Caco-2 (cell line): ENCODE data around the gene WDR72. TPM values are rescaled to one million over a fixed set of nuclear protein-coding genes. Genes with fewer than 3 reads are reported as not detected.

ENCODE experiments used
- BruUV-seq: library from RNA; stranded (reverse); fragments of 400-500 nt; replicated peaks from 2 replicates; lab custom pipeline; 2021; lab: Mats Ljungman, UMichigan
- CTCF ChIA-PET: fragments of 300-600 bp; sonication (Branson Sonifier 250); formaldehyde crosslinking; loops from one replicate; lab custom pipeline; 2022; ENCODE audit warnings: antibody characterized with exemption; lab: Charles Lee
- POLR2A ChIA-PET: fragments of 300-600 bp; sonication (Branson Sonifier 250); formaldehyde crosslinking; loops from one replicate; lab custom pipeline; 2022; ENCODE audit warnings: antibody characterized with exemption; lab: Charles Lee
- DNase-seq, 2 experiments: peaks; one replicate each; pipeline versions ENCODE4 v3.0.0 to v3.0.0-alpha.2; 2020 to 2022
- H3K27me3 ChIP-seq: replicated peaks from 2 replicates; pipeline ENCODE4 v1.6.0; 2011; ENCODE audit warnings: low read length; ENCODE audit not compliant: control insufficient read depth, insufficient read depth
- H3K36me3 ChIP-seq: 2 replicates; pipeline ENCODE4 v1.5.1; 2011; ENCODE audit warnings: low read length; ENCODE audit not compliant: control insufficient read depth, insufficient read depth
- H3K4me1 ChIP-seq: fragments of 250-450 bp; sonication (Bioruptor Pico); 2 replicates; pipeline ENCODE4 v1.5.1; 2020; ENCODE audit warnings: mild to moderate bottlenecking
- H3K4me3 ChIP-seq: 2 replicates; pipeline ENCODE4 v1.5.1; 2011; ENCODE audit warnings: low read depth, mild to moderate bottlenecking, control low read depth, low read length
- H3K9me3 ChIP-seq: fragments of 250-450 bp; sonication (Bioruptor Pico); 2 replicates; pipeline ENCODE4 v1.5.1; 2020; ENCODE audit warnings: mild to moderate bottlenecking, moderate library complexity
- H3K27ac Mint-ChIP-seq: one replicate; pipeline ENCODE4 v1.8.0; 2022; ENCODE audit warnings: mixed read lengths; ENCODE audit not compliant: unreplicated experiment
- H3K27me3 Mint-ChIP-seq: one replicate; pipeline ENCODE4 v1.8.0; 2022; ENCODE audit warnings: mixed read lengths; ENCODE audit not compliant: insufficient read depth, unreplicated experiment
- H3K36me3 Mint-ChIP-seq: one replicate; pipeline ENCODE4 v1.8.0; 2022; ENCODE audit warnings: mild to moderate bottlenecking, mixed read lengths; ENCODE audit not compliant: insufficient read depth, unreplicated experiment
- H3K4me1 Mint-ChIP-seq: one replicate; pipeline ENCODE4 v1.8.0; 2022; ENCODE audit warnings: low read depth, mixed read lengths; ENCODE audit not compliant: unreplicated experiment
- H3K4me3 Mint-ChIP-seq: one replicate; pipeline ENCODE4 v1.8.0; 2022; ENCODE audit warnings: mild to moderate bottlenecking, moderate library complexity, mixed read lengths; ENCODE audit not compliant: unreplicated experiment
- H3K9me3 Mint-ChIP-seq: one replicate; pipeline ENCODE4 v1.8.0; 2022; ENCODE audit warnings: mixed read lengths; ENCODE audit not compliant: unreplicated experiment
- intact Hi-C: fragments of 100-400 bp; cut with micrococcal nuclease; formaldehyde crosslinking; loops from one replicate; pipeline ENCODE4 v1.10.0; 2022; ENCODE audit not compliant: unreplicated experiment
- total RNA-seq: library from RNA; stranded (reverse); gene quantifications from 2 replicates; pipeline ENCODE4 v1.2.3, GENCODE V29; 2022
- TF ChIP-seq, protein P1 (sequence below), 2 experiments: fragments of 200-600 bp in 1 of 2; IDR thresholded peaks; 1 replicate in 1 of 2; 2 replicates in 1 of 2; pipeline versions ENCODE4 v1.5.1 to v1.8.0; 2011 to 2022; ENCODE audit warnings: antibody characterized with exemption in 1 of 2, control low read depth in 1 of 2, inconsistent platforms in 1 of 2, low read depth in 1 of 2, low read length in 1 of 2, mild to moderate bottlenecking in 1 of 2, moderate library complexity in 1 of 2; ENCODE audit not compliant: insufficient read depth in 1 of 2, severe bottlenecking in 1 of 2, unreplicated experiment in 1 of 2

Gene WDR72
- total RNA-seq, 1 experiment from 2014 or later = 11.2 TPM

- no peaks in the 10 kb centered on the region; the same call in 1 of the 2 replicates for H3K27me3 ChIP-seq
- no peaks in the 10 kb centered on the region for H3K36me3 Mint-ChIP-seq
- no peaks in the 10 kb centered on the region for H3K9me3 Mint-ChIP-seq
- H3K36me3 ChIP-seq = no peaks in the 10 kb centered on the region
- H3K4me1 Mint-ChIP-seq = no peaks in the 10 kb centered on the region
- DNase-seq = no peak
- H3K4me3 ChIP-seq = no peak overlapping the region
- no peak overlapping the region for H3K27ac Mint-ChIP-seq
- TF ChIP-seq, protein P1, sequence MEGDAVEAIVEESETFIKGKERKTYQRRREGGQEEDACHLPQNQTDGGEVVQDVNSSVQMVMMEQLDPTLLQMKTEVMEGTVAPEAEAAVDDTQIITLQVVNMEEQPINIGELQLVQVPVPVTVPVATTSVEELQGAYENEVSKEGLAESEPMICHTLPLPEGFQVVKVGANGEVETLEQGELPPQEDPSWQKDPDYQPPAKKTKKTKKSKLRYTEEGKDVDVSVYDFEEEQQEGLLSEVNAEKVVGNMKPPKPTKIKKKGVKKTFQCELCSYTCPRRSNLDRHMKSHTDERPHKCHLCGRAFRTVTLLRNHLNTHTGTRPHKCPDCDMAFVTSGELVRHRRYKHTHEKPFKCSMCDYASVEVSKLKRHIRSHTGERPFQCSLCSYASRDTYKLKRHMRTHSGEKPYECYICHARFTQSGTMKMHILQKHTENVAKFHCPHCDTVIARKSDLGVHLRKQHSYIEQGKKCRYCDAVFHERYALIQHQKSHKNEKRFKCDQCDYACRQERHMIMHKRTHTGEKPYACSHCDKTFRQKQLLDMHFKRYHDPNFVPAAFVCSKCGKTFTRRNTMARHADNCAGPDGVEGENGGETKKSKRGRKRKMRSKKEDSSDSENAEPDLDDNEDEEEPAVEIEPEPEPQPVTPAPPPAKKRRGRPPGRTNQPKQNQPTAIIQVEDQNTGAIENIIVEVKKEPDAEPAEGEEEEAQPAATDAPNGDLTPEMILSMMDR (IDR thresholded peaks at IDR 0.05; ENCODE audit: insufficient read depth in 1 of 2, low read depth in 1 of 2, low read length in 1 of 2, severe bottlenecking in 1 of 2, unreplicated experiment in 1 of 2) = no peak
- peaks cover 6% of the 10 kb centered on the region for H3K27me3 Mint-ChIP-seq
- H3K9me3 ChIP-seq = no peaks in the 10 kb centered on the region
- POLR2A ChIA-PET = interaction anchor here (0.5 kb wide), 1 partner anchor 292 kb away, joined by 3 read pairs; no protein-coding TSS in a partner anchor
- intact Hi-C loops = loop anchor here (10.0 kb wide), 1 partner anchor 198 kb away; no protein-coding TSS in a partner anchor
- CTCF ChIA-PET = no interaction called here
- no peaks in the 10 kb centered on the region for H3K4me1 ChIP-seq
- H3K4me3 Mint-ChIP-seq = no peak overlapping the region
- no TSS peak for BruUV-seq
Observed at GRCh38 chr15:53713218-53713617, 46.2 kb downstream of the WDR72 start.

- Mint-ChIP-seq H3K36me3 (no peaks in the 10 kb centered on the region), H3K27me3 (peaks cover 11% of the 10 kb centered on the region), H3K4me1 (no peaks in the 10 kb centered on the region), H3K27ac (no peak overlapping the region), H3K4me3 (no peak overlapping the region), H3K9me3 (no peaks in the 10 kb centered on the region)
- ChIA-PET CTCF (no interaction called here), POLR2A (no interaction called here)
- Histone ChIP-seq H3K27me3 (no peaks in the 10 kb centered on the region; the same call in 1 of the 2 replicates), H3K4me1 (no peaks in the 10 kb centered on the region), H3K9me3 (no peaks in the 10 kb centered on the region), H3K36me3 (no peaks in the 10 kb centered on the region), H3K4me3 (no peak overlapping the region)
- TF ChIP-seq, protein P1 (IDR thresholded peaks at IDR 0.05; ENCODE audit: insufficient read depth in 1 of 2, low read depth in 1 of 2, low read length in 1 of 2, severe bottlenecking in 1 of 2, unreplicated experiment in 1 of 2) = no peak
- DNase-seq = no peak
- no TSS peak for BruUV-seq
- intact Hi-C loops = loop anchor here (10.0 kb wide), 1 partner anchor 196 kb away; no protein-coding TSS in a partner anchor
Observed at GRCh38 chr15:53710906-53711305, 48.6 kb downstream of the WDR72 start.

DNA sequence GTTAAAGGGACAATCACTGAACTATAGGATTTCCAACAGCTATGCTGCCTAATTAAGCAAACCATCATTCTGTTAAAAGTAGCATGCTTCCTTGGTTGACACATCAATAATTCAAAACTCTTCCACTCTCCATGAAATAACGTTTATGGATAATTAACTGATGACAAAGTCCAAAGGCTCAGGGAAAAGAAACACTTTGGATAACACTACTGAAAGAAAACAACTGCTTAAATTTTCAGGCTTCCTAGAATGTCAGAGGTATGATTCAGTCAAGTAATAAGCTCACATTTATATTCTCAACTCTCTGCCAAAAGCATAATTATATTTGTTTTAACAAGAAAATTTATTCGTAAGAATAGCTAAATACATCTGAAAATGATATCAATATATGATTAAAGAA is 49.6 kb downstream of the WDR72 start:
- intact Hi-C loops = loop anchor here (10.0 kb wide), 1 partner anchor 195 kb away; no protein-coding TSS in a partner anchor
- no peaks in the 10 kb centered on the region for H3K4me1 Mint-ChIP-seq
- ChIA-PET POLR2A (no interaction called here), CTCF (no interaction called here)
- peaks cover 11% of the 10 kb centered on the region for H3K27me3 Mint-ChIP-seq
- no peaks in the 10 kb centered on the region for H3K4me1 ChIP-seq
- H3K4me3 ChIP-seq = no peak overlapping the region
- H3K36me3 Mint-ChIP-seq = no peaks in the 10 kb centered on the region
- H3K27me3 ChIP-seq = no peaks in the 10 kb centered on the region
- no peak overlapping the region for H3K4me3 Mint-ChIP-seq
- no peak for DNase-seq
- TF ChIP-seq, protein P1 (IDR thresholded peaks at IDR 0.05; ENCODE audit: insufficient read depth in 1 of 2, low read depth in 1 of 2, low read length in 1 of 2, severe bottlenecking in 1 of 2, unreplicated experiment in 1 of 2) = no peak
- H3K9me3 Mint-ChIP-seq = no peaks in the 10 kb centered on the region
- H3K36me3 ChIP-seq = no peaks in the 10 kb centered on the region
- H3K27ac Mint-ChIP-seq = no peak overlapping the region
- no TSS peak for BruUV-seq
- H3K9me3 ChIP-seq = no peaks in the 10 kb centered on the region
